SK-N-SH (cell line): ENCODE measurements around the gene BMP4. TPM values are rescaled to one million over a fixed set of nuclear protein-coding genes. Genes with fewer than 3 reads are reported as not detected.

Experiments used
- CTCF ChIA-PET: fragments of 300-600, 350-600 bp; formaldehyde crosslinking; extraction: SDS; loops from one replicate; lab custom pipeline; 2021; lab: Yijun Ruan, JAX
- POLR2A ChIA-PET: fragments of 350-600 bp; sonication (Branson Sonifier 250); formaldehyde crosslinking; extraction: SDS; loops from one replicate; lab custom pipeline; 2020; ENCODE audit warnings: antibody characterized with exemption, inconsistent platforms; lab: Yijun Ruan, JAX
- DNase-seq: peaks from one replicate; pipeline ENCODE4 v3.0.0; 2012
- H2AFZ ChIP-seq: fragments of 200-600 bp; sonication (generic); 2 replicates; pipeline ENCODE4 v1.8.1; 2016; ENCODE audit warnings: antibody characterized with exemption, mild to moderate bottlenecking, low read depth
- H3F3A ChIP-seq: fragments of 200-600 bp; sonication (generic); replicated peaks from 2 replicates; pipeline ENCODE3; 2016; ENCODE audit warnings: antibody characterized with exemption, mild to moderate bottlenecking; ENCODE audit not compliant: insufficient read depth
- H3K27ac ChIP-seq, 2 experiments: fragments of 200-500 bp in 1 of 2; fragments of 200-600 bp in 1 of 2; sonication (Bioruptor generic) in 1 of 2; sonication (generic), shearing (Covaris generic) in 1 of 2; 2 replicates each; pipeline versions ENCODE4 v1.5.1 to v1.6.1; 2014 to 2016; ENCODE audit warnings: low read depth in 2 of 2, inconsistent platforms in 1 of 2, low read length in 1 of 2, mild to moderate bottlenecking in 1 of 2, mixed read lengths in 1 of 2
- H3K27me3 ChIP-seq: fragments of 200-600 bp; sonication (generic), shearing (Covaris generic); 2 replicates; pipeline ENCODE4 v1.6.1; 2016; ENCODE audit warnings: mixed run types; ENCODE audit not compliant: insufficient read depth
- H3K36me3 ChIP-seq, 2 experiments: fragments of 200-500 bp in 1 of 2; fragments of 200-600 bp in 1 of 2; sonication (Bioruptor generic) in 1 of 2; sonication (generic) in 1 of 2; replicated peaks in 1 of 2; 2 replicates each; pipeline versions ENCODE3 to v1.5.1; 2014 to 2016; ENCODE audit warnings: low read length in 1 of 2, mild to moderate bottlenecking in 1 of 2; ENCODE audit not compliant: insufficient read depth in 2 of 2, control insufficient read depth in 1 of 2
- H3K4me1 ChIP-seq, 2 experiments: fragments of 200-500 bp in 1 of 2; fragments of 200-600 bp in 1 of 2; sonication (Bioruptor generic) in 1 of 2; sonication (generic), shearing (Covaris generic) in 1 of 2; 2 replicates each; pipeline versions ENCODE4 v1.5.1 to v1.6.1; 2014 to 2016; ENCODE audit warnings: low read depth in 1 of 2, low read length in 1 of 2, mixed run types in 1 of 2; ENCODE audit not compliant: insufficient read depth in 2 of 2, control insufficient read depth in 1 of 2
- H3K4me2 ChIP-seq: fragments of 200-600 bp; sonication (generic), shearing (Covaris generic); 2 replicates; pipeline ENCODE4 v1.6.1; 2017; ENCODE audit warnings: mixed run types
- H3K4me3 ChIP-seq, 2 experiments: fragments of 200-500 bp in 1 of 2; fragments of 200-600 bp in 1 of 2; sonication (Bioruptor generic) in 1 of 2; sonication (generic), shearing (Covaris generic) in 1 of 2; 2 replicates each; pipeline versions ENCODE4 v1.5.1 to v1.8.1; 2014 to 2016; ENCODE audit warnings: low read depth in 2 of 2, inconsistent platforms in 1 of 2, low read length in 1 of 2, mild to moderate bottlenecking in 1 of 2, mixed read lengths in 1 of 2, moderate library complexity in 1 of 2
- H3K79me2 ChIP-seq: fragments of 200-600 bp; sonication (generic); 2 replicates; pipeline ENCODE4 v1.8.1; 2017; ENCODE audit warnings: mild to moderate bottlenecking; ENCODE audit not compliant: insufficient read depth
- H3K9ac ChIP-seq: fragments of 200-600 bp; sonication (generic); 2 replicates; pipeline ENCODE4 v1.6.1; 2017; ENCODE audit warnings: mixed run types
- H3K9me2 ChIP-seq: fragments of 200-600 bp; sonication (generic); 2 replicates; pipeline ENCODE4 v1.6.1; 2017; ENCODE audit warnings: mixed run types
- H3K9me3 ChIP-seq: fragments of 200-600 bp; sonication (generic); 2 replicates; pipeline ENCODE4 v1.6.1; 2017; ENCODE audit warnings: mixed run types, mild to moderate bottlenecking, moderate library complexity
- H4K20me1 ChIP-seq: fragments of 200-600 bp; sonication (generic); 2 replicates; pipeline ENCODE4 v1.6.1; 2017; ENCODE audit warnings: mild to moderate bottlenecking, mixed run types; ENCODE audit not compliant: insufficient read depth
- ELF1 ChIP-seq: IDR thresholded peaks from 2 replicates; pipeline ENCODE4 v1.4.0; 2012
- FOSL2 ChIP-seq: IDR thresholded peaks from 2 replicates; pipeline ENCODE4 v1.4.0; 2012; ENCODE audit warnings: low read depth, mild to moderate bottlenecking, moderate library complexity, borderline replicate concordance
- FOXM1 ChIP-seq: IDR thresholded peaks from 2 replicates; pipeline ENCODE4 v1.4.0; 2012; ENCODE audit warnings: low read depth, mild to moderate bottlenecking
- GABPA ChIP-seq: IDR thresholded peaks from 2 replicates; pipeline ENCODE4 v1.4.0; 2012; ENCODE audit warnings: low read depth, mild to moderate bottlenecking
- GATA2 ChIP-seq: sonication (generic); formaldehyde crosslinking; IDR thresholded peaks from 2 replicates; pipeline ENCODE4 v1.5.0; 2020; ENCODE audit warnings: mild to moderate bottlenecking, missing genetic modification reagents
- IRF3 ChIP-seq: fragments of 150-350 bp; IDR thresholded peaks from 2 replicates; pipeline ENCODE4 v1.6.1; 2016; ENCODE audit warnings: mild to moderate bottlenecking, low read depth, low read length
- JUND ChIP-seq: IDR thresholded peaks from 2 replicates; pipeline ENCODE4 v1.4.0; 2012
- MXI1 ChIP-seq: IDR thresholded peaks from 2 replicates; pipeline ENCODE4 v1.6.1; 2012; ENCODE audit warnings: mild to moderate bottlenecking, low read depth, low read length, improper control_type of control experiment
- NRF1 ChIP-seq: IDR thresholded peaks from 2 replicates; pipeline ENCODE4 v1.6.1; 2012; ENCODE audit warnings: low read depth, mild to moderate bottlenecking, low read length
- POLR2AphosphoS5 ChIP-seq: IDR thresholded peaks from 2 replicates; pipeline ENCODE4 v1.6.1; 2012; ENCODE audit warnings: low read depth, low read length
- RAD21 ChIP-seq: IDR thresholded peaks from 2 replicates; pipeline ENCODE4 v1.6.1; 2012; ENCODE audit warnings: mild to moderate bottlenecking, low read length
- REST ChIP-seq: IDR thresholded peaks from 2 replicates; pipeline ENCODE4 v1.6.1; 2012; ENCODE audit warnings: mild to moderate bottlenecking, low read depth, low read length, moderate library complexity
- RFX5 ChIP-seq: IDR thresholded peaks from 2 replicates; pipeline ENCODE4 v1.6.1; 2012; ENCODE audit warnings: mild to moderate bottlenecking, improper control_type of control experiment, low read length
- RXRA ChIP-seq: IDR thresholded peaks from 2 replicates; pipeline ENCODE4 v1.4.0; 2012; ENCODE audit warnings: low read depth, mild to moderate bottlenecking, borderline replicate concordance
- TAF1 ChIP-seq: IDR thresholded peaks from 2 replicates; pipeline ENCODE4 v1.6.1; 2012; ENCODE audit warnings: low read depth, mild to moderate bottlenecking, low read length, moderate library complexity, borderline replicate concordance
- USF1 ChIP-seq: IDR thresholded peaks from 2 replicates; pipeline ENCODE4 v1.4.0; 2012; ENCODE audit warnings: low read depth, borderline replicate concordance
- YY1 ChIP-seq: IDR thresholded peaks from 2 replicates; pipeline ENCODE4 v1.4.0; 2012; ENCODE audit warnings: low read depth, mild to moderate bottlenecking
- WGBS: methylation state at CpG from one replicate; pipeline ENCODE4 v1.1.6; 2017; ENCODE audit warnings: low lambda C conversion rate; 5-methylcytosine and 5-hydroxymethylcytosine counted together
- polyA plus RNA-seq, 3 experiments: library from polyadenylated mRNA; depleted of rRNA; stranded (reverse); fragments of >200 nt; gene quantifications; 2 replicates each; pipeline ENCODE4 v1.2.3, GENCODE V29; 2012

BMP4 gene
- polyA plus RNA-seq, 1 of the 3 experiments (the other 2 are of a cell fraction) = not detected

- Histone ChIP-seq H3K9me3 (no peaks in the 10 kb centered on the region), H3K9me2 (no peaks in the 10 kb centered on the region), H3K27me3 (peaks cover 6% of the 10 kb centered on the region), H3K27ac (no peak overlapping the region), H3K4me3 (no peak overlapping the region), H3K9ac (no peak overlapping the region), H3F3A (no peaks in the 10 kb centered on the region), H4K20me1 (no peaks in the 10 kb centered on the region), H3K36me3 (no peaks in the 10 kb centered on the region), H3K4me2 (no peak overlapping the region), H3K4me1 (no peaks in the 10 kb centered on the region), H3K79me2 (no peaks in the 10 kb centered on the region), H2AFZ (no peak overlapping the region)
- TF ChIP-seq JUND = no peak
- no peak for TF ChIP-seq POLR2AphosphoS5
- TF ChIP-seq MXI1 = no peak
- TF ChIP-seq USF1 = no peak
- TF ChIP-seq REST = no peak
- TF ChIP-seq RFX5 = no peak
- TF ChIP-seq GABPA = no peak
- TF ChIP-seq GATA2 (CRISPR knock-in tag) = no peak
- no peak for TF ChIP-seq FOSL2
- no peak for TF ChIP-seq NRF1
- TF ChIP-seq IRF3 = no peak
- TF ChIP-seq ELF1 = no peak
- no peak for TF ChIP-seq FOXM1
- no peak for TF ChIP-seq RAD21
- TF ChIP-seq TAF1 = no peak
- TF ChIP-seq RXRA = no peak
- no peak for TF ChIP-seq YY1
- ChIA-PET CTCF (interaction anchor here (1.3 kb wide), 1 partner anchor 11 kb away, joined by 3 read pairs; no protein-coding TSS in a partner anchor), POLR2A (no interaction called here)
- 13% methylated on average over 5 of the region's 7 CpGs for WGBS
- no peak for DNase-seq
Measured at GRCh38 chr14:53934778-53935414, 21.7 kb downstream of the BMP4 start.
